Stimulated activated CD8-positive, alpha-beta memory T cell treated with anti-CD3 and anti-CD28 coated beads, Interleukin-7, amount 100 ng/mL, for 1 hour (primary cell): ENCODE measurements around the gene PDZD2.

ENCODE experiments used
- DNase-seq, 2 donors: peaks; one replicate each; pipeline ENCODE4 v3.0.0-alpha.2; 2020; ENCODE audit warnings: low read depth in 2 of 2

Gene PDZD2

DNA sequence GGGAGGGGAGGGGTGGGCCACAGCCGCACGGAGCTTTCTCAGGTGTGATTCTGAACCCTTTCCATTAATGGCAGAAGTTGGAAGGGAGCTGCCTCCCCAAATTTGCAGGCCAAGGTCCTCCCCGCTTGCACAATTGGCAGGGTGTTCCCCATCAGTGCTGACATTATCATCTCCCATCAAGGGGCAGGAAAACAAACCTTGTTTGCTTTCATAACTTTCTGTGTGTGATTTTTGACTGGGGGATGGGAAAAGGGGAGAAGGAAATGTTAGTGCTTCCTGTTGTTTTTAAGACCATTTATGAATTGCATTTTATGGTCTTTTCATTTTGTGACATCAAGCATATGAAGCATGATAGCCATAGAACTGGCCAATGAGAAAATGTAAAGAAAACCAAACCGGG is 292.9 kb downstream of the PDZD2 start:
- DNase-seq = no peak

- no peak for DNase-seq
Measured at GRCh38 chr5:31934156-31934555, 295.2 kb downstream of the PDZD2 start.

- DNase-seq = no peak
Measured at GRCh38 chr5:31935496-31936369, 296.8 kb downstream of the PDZD2 start.

- DNase-seq = no peak
Measured at GRCh38 chr5:31936683-31937082, 297.8 kb downstream of the PDZD2 start.

DNA sequence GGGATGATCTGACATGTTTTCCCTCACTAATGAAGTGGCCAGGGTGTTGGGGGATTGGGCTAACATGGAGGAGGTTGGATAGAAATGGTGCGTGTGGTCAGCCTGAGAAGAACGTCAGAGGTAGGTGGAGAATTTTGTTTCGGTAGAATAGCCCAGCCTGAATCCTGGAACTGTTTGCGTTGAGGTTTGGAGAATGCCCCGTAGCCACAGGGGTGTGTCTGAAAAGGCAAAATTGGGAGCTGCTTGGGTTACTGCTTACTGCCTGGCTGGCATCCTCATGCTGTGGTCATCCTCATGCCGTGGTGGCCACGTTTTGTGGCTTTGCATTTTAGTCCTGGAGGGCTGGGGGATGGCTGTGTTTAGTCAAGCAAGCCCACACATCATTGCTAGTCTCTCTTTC is 298.3 kb downstream of the PDZD2 start:
- DNase-seq = no peak

DNA sequence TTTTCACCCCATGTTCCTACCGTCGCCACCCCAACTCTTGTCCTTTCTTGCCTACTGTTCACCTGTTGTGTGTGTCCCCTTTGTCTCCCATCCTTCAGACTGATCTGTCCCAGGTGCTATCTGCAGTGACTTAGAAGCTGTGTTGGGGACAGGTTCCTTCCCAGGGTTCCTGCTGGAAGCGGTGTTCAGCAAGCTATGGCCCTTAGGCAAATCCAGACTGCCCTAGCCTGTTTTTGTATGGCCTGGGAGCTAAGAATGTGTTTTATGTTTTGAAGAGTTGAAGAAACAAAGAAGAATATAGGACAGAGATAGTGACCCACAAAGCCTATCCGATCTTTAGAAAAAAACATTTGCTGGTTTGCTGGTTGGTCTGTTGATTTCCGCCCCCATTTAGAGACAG is 298.8 kb downstream of the PDZD2 start:
- DNase-seq = no peak

- DNase-seq = no peak
Measured at GRCh38 chr5:31939151-31939550, 300.2 kb downstream of the PDZD2 start.

GRCh38 chr5:31941151-31941755 is 302.3 kb downstream of the PDZD2 start:
- DNase-seq = no peak

GRCh38 chr5:31942546-31942945 is 303.6 kb downstream of the PDZD2 start:
- no peak for DNase-seq

GRCh38 chr5:31944684-31945445 is 305.9 kb downstream of the PDZD2 start:
- DNase-seq = no peak

DNA sequence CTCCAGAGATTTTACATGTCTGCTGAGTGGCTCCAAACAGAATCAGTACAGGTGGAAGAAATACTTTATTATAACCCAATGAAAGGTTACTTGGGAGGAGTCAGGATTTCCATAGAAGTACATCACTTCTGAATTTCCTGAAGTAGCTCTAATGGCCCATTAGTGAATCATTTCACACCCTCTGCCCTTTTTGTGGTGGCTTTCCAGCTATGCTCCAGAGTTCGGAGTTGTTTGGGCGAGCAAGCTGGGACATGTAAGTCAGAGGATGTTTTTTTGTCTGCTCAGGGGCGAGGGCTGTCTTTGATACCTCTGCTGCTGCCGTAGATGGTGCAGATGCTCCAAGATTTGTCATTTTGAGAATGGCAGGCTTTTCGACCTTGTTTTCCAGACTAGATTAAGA is 309.1 kb downstream of the PDZD2 start:
- DNase-seq = no peak

DNA sequence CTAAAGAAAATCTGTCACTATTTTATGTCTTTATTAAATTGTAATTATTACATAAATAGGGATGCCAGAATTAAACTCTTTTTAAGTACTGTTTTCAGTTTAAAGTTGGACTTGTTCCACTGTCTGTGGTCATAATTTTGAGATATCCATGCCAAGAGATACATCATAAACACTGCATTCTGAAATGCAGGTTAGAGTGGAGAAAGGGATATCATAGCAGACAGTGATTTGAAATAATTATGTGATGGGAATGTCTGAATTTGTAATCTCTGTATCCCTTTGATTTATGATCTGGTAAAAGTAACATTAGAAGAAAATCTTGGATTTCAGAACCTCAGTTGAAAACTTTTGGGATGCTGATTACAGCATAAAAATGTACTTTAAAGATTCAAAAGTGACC is 313.1 kb downstream of the PDZD2 start:
- DNase-seq = no peak

GRCh38 chr5:31954091-31954490 is 315.2 kb downstream of the PDZD2 start:
- no peak for DNase-seq

- DNase-seq = no peak
Measured at GRCh38 chr5:31957151-31957550, 318.2 kb downstream of the PDZD2 start.

DNA sequence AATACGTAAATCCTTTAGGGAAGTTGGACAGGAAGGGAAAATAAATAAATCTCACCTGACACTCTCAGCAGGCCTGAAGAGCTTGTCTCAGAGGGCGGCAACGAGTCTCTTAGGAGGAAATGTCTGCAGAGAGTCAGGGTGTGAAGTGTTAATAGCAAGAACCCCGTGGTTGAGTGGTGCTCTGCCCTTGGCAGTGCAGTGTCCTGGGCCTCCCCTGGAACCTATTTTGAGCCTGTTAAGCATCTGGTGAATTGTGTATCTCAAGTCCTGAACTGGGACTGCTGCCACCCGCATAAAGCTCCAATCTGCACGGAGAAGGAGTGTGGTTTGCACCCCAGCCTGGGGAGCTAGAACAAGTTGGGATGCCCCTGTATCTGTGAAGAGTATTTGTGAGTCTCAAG is 323.4 kb downstream of the PDZD2 start:
- DNase-seq = no peak

- DNase-seq = no peak
Measured at GRCh38 chr5:31962871-31963307, 324.0 kb downstream of the PDZD2 start.

DNA sequence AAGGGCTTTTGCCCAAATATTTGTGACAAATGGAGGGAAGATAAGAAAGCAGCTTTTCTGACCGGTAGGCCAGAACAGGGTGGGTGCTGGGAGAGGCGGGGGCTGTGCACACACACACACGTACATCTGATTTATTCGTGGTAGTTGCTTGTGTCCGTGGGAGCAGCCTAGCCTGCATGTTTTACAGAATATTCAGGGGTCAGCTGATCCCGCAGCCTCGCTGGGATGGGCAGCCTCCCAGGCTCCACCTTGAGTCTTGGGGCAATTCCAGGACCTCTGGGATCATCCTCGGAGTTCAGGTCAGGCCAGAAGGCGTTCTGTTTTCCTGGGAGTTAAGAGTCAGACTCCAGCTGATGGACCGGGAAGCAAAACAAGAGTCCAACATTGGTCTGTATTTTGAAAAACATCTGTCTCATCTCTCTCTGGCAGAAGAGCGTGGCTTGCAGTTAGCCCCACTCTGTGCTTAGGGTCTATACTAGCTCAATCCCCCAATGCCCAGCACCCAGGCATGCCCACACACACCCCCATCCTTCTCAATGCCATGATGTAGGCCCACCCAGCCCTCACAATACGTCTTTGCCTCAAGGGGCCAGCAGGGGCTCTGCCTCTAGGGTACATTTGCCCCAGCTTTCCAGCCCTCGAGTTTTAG is 324.6 kb downstream of the PDZD2 start:
- no peak for DNase-seq

DNA sequence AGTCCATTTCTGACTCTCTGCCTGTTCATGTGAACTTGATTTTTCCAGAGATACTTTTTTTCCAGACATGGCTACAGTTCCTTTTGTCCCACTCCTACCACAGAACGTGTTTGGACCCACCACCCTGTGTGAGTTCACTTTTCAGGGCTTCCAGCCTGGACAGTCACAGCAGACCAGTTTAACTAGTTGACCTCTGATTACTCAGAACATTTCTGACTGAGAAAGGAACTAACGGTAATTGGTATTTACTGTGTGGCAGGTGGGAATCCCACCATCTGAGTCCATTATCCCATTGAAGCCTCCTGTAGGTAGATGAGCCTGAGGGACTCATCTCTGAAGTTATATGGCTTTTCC is 325.1 kb downstream of the PDZD2 start:
- no peak for DNase-seq

GRCh38 chr5:31965227-31965626 is 326.3 kb downstream of the PDZD2 start:
- no peak for DNase-seq

- no peak for DNase-seq
Measured at GRCh38 chr5:31966936-31967335, 328.0 kb downstream of the PDZD2 start.

GRCh38 chr5:31967461-31967860 is 328.5 kb downstream of the PDZD2 start:
- DNase-seq = no peak

DNA sequence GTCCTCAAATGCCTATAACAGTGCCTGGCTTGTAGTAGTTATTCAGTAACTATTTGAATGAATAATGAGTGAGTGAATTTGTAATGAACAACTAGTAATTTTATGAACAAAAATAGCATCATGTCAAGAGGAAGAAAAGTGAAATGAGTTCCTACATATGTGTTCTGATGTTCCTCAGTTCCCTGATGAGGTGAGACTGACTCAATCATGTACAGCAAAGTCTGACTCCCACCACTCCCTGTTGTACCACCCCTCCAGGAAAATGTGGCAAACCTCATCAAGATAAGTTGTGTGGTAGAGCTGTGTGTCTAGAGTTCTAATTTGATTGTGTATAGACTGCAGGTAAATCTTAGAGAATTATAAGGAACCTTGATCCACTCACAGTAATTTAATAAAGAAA is 333.6 kb downstream of the PDZD2 start:
- no peak for DNase-seq
